HEK293 (cell line): Measurements from ENCODE around the gene NUDT5.

Source experiments
- CTCF ChIP-seq: fragments of 450-650 bp; formaldehyde crosslinking; IDR thresholded peaks from 2 replicates; pipeline ENCODE4 v1.5.1; 2016; ENCODE audit warnings: missing biosample characterization, missing genetic modification characterization
- EGR2 ChIP-seq: fragments of 450-650 bp; formaldehyde crosslinking; IDR thresholded peaks from 2 replicates; pipeline ENCODE4 v1.5.1; 2016; ENCODE audit warnings: low read depth, missing biosample characterization, missing genetic modification characterization
- GLIS2 ChIP-seq: fragments of 450-650 bp; formaldehyde crosslinking; IDR thresholded peaks from 2 replicates; pipeline ENCODE4 v1.5.1; 2016; ENCODE audit warnings: missing biosample characterization, missing genetic modification characterization
- PRDM1 ChIP-seq: fragments of 450-650 bp; formaldehyde crosslinking; IDR thresholded peaks from 2 replicates; pipeline ENCODE4; 2016; ENCODE audit warnings: missing biosample characterization, missing genetic modification characterization
- SALL2 ChIP-seq: fragments of 450-650 bp; formaldehyde crosslinking; IDR thresholded peaks from 2 replicates; pipeline ENCODE4 v1.5.0; 2017; ENCODE audit warnings: missing biosample characterization, mild to moderate bottlenecking, missing genetic modification characterization, borderline replicate concordance
- ZNF214 ChIP-seq: fragments of 450-650 bp; formaldehyde crosslinking; IDR thresholded peaks from 2 replicates; pipeline ENCODE4 v1.5.1; 2017; ENCODE audit warnings: missing biosample characterization, mild to moderate bottlenecking, missing genetic modification characterization, borderline replicate concordance
- ZNF248 ChIP-seq: fragments of 450-650 bp; formaldehyde crosslinking; IDR thresholded peaks from 2 replicates; pipeline ENCODE4 v1.5.1; 2017; ENCODE audit warnings: missing biosample characterization, missing genetic modification characterization
- ZNF530 ChIP-seq: fragments of 450-650 bp; formaldehyde crosslinking; IDR thresholded peaks from 2 replicates; pipeline ENCODE4 v1.5.1; 2016; ENCODE audit warnings: low read depth, missing biosample characterization, missing genetic modification characterization
- ZNF623 ChIP-seq: fragments of 450-650 bp; formaldehyde crosslinking; IDR thresholded peaks from 2 replicates; pipeline ENCODE4 v1.5.1; 2016; ENCODE audit warnings: missing biosample characterization, missing genetic modification characterization
- TF ChIP-seq, protein P1 (sequence below): fragments of 450-650 bp; formaldehyde crosslinking; IDR thresholded peaks from 2 replicates; pipeline ENCODE4 v1.5.1; 2016; ENCODE audit warnings: missing biosample characterization, missing genetic modification characterization
- TF ChIP-seq, protein P2 (sequence below): sonication (generic); formaldehyde crosslinking; IDR thresholded peaks from 2 replicates; pipeline ENCODE4 v1.8.1; 2022; ENCODE audit warnings: mild to moderate bottlenecking, moderate library complexity, missing genetic modification reagents

DNA sequence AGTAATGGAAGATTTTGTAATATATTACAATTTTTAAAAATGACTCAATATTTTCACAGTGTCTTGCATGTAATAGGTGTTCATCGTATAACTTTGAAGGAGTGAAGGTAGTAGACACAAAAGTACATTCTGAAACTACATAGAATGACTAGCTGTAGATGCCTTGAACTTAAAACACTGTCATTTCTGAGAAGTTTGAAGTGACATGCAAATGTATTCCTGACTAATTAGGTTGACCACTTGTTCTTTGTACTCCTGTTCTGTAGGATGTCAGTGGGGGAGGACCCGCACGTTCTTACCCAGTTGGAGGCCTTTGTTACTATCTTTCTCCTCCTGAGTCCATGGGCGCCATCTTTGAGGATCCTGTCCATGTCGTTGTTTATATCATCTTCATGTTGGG, 35.0 kb downstream of the NUDT5 start:
- TF ChIP-seq EGR2 (tag by site-specific recombination), result no peak
- no peak for TF ChIP-seq CTCF
- TF ChIP-seq ZNF248 (tag by site-specific recombination), result no peak
- TF ChIP-seq SALL2 (tag by site-specific recombination), result no peak
- TF ChIP-seq, protein P1, sequence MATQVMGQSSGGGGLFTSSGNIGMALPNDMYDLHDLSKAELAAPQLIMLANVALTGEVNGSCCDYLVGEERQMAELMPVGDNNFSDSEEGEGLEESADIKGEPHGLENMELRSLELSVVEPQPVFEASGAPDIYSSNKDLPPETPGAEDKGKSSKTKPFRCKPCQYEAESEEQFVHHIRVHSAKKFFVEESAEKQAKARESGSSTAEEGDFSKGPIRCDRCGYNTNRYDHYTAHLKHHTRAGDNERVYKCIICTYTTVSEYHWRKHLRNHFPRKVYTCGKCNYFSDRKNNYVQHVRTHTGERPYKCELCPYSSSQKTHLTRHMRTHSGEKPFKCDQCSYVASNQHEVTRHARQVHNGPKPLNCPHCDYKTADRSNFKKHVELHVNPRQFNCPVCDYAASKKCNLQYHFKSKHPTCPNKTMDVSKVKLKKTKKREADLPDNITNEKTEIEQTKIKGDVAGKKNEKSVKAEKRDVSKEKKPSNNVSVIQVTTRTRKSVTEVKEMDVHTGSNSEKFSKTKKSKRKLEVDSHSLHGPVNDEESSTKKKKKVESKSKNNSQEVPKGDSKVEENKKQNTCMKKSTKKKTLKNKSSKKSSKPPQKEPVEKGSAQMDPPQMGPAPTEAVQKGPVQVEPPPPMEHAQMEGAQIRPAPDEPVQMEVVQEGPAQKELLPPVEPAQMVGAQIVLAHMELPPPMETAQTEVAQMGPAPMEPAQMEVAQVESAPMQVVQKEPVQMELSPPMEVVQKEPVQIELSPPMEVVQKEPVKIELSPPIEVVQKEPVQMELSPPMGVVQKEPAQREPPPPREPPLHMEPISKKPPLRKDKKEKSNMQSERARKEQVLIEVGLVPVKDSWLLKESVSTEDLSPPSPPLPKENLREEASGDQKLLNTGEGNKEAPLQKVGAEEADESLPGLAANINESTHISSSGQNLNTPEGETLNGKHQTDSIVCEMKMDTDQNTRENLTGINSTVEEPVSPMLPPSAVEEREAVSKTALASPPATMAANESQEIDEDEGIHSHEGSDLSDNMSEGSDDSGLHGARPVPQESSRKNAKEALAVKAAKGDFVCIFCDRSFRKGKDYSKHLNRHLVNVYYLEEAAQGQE (tag by site-specific recombination), result no peak
- TF ChIP-seq, protein P2, sequence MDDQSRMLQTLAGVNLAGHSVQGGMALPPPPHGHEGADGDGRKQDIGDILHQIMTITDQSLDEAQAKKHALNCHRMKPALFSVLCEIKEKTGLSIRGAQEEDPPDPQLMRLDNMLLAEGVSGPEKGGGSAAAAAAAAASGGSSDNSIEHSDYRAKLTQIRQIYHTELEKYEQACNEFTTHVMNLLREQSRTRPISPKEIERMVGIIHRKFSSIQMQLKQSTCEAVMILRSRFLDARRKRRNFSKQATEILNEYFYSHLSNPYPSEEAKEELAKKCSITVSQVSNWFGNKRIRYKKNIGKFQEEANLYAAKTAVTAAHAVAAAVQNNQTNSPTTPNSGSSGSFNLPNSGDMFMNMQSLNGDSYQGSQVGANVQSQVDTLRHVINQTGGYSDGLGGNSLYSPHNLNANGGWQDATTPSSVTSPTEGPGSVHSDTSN (CRISPR knock-in tag), result no peak
- no peak for TF ChIP-seq ZNF530
- TF ChIP-seq PRDM1 (tag by site-specific recombination), result no peak
- no peak for TF ChIP-seq ZNF214 (tag by site-specific recombination)
- TF ChIP-seq GLIS2 (tag by site-specific recombination), result no peak
- no peak for TF ChIP-seq ZNF623 (tag by site-specific recombination)
